Measurements from ENCODE around the gene NLRC5.

The NLRC5 gene

DNA sequence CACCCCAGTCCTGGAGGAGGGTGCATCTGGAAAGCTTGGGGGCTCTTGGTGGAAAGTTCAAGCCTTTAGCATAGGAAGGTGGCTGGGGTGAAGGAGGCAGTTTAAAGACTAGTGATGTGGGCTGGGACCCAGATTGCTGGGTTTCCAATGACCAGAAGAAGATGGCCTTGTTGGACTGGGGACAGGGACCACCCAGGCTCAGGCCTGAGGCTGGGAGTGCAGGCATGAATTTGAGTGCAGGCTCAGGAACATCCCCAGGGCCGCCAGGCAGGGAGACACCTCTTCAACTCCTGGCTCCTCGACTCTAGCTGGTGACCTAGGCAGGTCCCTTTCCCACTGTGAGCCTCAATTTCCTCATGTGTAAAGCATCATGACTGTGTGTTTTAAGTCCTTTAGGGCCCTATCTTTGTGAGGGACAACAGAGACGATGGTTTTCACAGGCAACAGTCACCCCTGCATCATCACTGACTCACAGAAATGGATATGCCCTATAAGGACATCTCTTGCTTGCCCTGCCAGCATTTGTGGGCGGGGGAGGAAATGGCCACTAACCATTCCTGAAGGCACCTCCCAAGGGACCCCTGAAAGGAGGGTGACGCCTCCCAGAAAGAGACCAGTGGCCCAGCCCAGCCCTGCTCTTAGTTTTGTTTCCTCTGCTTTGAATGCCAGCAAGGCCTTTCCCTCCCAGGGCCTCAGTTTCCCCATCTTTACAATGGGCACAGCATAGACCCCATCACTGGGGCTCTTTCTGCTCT, 11.1 kb downstream of the NLRC5 start:
- peak; percentile 82 for ATAC-seq

DNA sequence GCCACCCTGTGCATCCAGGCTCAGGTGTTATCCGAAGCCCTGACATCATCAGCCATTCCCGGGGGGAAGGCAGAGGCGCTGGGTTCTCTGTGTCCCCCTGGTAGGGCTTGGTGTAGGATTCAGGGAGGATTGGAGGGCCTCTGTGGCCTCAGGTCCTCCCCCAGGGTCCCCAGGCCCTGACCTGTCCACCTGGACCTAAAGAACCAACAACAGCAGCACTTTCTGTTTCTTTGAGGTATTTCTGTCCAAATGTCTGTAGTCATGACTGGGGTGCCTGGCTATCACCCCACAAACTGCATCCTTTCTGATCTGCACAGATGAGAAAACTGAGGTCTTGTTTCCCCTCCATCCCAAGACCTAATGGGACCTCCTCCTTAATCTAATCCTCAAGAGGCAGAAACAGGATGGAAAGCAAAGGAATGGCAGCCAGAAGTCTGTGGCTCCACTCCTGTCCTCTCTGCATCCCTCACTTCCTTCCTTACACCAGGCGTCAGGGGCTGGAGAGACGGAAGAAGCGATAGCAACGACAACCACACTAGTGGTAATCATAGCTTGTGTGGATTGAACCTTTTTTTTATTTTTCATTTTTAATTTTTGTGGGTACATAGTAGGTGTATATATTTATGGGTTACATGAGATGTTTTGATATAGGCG, 11.8 kb downstream of the NLRC5 start:
- ATAC-seq: no peak
- TF ChIP-seq TOX (CRISPR knock-in tag; IDR thresholded peaks at IDR 0.05; ENCODE audit: borderline replicate concordance) (no peak), SNAI2 (CRISPR knock-in tag; IDR thresholded peaks at IDR 0.05) (no peak), ZFP3 (CRISPR knock-in tag; IDR thresholded peaks at IDR 0.05) (no peak), ZC3H10 (CRISPR knock-in tag; IDR thresholded peaks at IDR 0.05) (no peak), ISL1 (CRISPR knock-in tag; IDR thresholded peaks at IDR 0.05) (no peak), ZNF565 (CRISPR knock-in tag; conservative IDR thresholded peaks at IDR 0.05; ENCODE audit: low read depth) (no peak), OSR1 (CRISPR knock-in tag; IDR thresholded peaks at IDR 0.05) (no peak), ZNF70 (CRISPR knock-in tag; IDR thresholded peaks at IDR 0.05) (no peak), TCF4 (CRISPR knock-in tag; IDR thresholded peaks at IDR 0.05; ENCODE audit: borderline replicate concordance) (no peak), BACH2 (CRISPR knock-in tag; IDR thresholded peaks at IDR 0.05; ENCODE audit: borderline replicate concordance) (no peak), GLIS3 (CRISPR knock-in tag; IDR thresholded peaks at IDR 0.05) (no peak), PPARA (CRISPR knock-in tag; IDR thresholded peaks at IDR 0.05; ENCODE audit: borderline replicate concordance) (no peak), ZFP30 (CRISPR knock-in tag; IDR thresholded peaks at IDR 0.05) (no peak), ARNTL (CRISPR knock-in tag; IDR thresholded peaks at IDR 0.05; ENCODE audit: borderline replicate concordance, low read depth) (no peak), RARB (CRISPR knock-in tag; IDR thresholded peaks at IDR 0.05) (no peak), CSDC2 (CRISPR knock-in tag; IDR thresholded peaks at IDR 0.05) (no peak)
- TF ChIP-seq, protein P1, sequence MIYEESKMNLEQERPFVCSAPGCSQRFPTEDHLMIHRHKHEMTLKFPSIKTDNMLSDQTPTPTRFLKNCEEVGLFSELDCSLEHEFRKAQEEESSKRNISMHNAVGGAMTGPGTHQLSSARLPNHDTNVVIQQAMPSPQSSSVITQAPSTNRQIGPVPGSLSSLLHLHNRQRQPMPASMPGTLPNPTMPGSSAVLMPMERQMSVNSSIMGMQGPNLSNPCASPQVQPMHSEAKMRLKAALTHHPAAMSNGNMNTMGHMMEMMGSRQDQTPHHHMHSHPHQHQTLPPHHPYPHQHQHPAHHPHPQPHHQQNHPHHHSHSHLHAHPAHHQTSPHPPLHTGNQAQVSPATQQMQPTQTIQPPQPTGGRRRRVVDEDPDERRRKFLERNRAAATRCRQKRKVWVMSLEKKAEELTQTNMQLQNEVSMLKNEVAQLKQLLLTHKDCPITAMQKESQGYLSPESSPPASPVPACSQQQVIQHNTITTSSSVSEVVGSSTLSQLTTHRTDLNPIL (CRISPR knock-in tag; IDR thresholded peaks at IDR 0.05; ENCODE audit: low read depth): no peak
- TF ChIP-seq, protein P2, sequence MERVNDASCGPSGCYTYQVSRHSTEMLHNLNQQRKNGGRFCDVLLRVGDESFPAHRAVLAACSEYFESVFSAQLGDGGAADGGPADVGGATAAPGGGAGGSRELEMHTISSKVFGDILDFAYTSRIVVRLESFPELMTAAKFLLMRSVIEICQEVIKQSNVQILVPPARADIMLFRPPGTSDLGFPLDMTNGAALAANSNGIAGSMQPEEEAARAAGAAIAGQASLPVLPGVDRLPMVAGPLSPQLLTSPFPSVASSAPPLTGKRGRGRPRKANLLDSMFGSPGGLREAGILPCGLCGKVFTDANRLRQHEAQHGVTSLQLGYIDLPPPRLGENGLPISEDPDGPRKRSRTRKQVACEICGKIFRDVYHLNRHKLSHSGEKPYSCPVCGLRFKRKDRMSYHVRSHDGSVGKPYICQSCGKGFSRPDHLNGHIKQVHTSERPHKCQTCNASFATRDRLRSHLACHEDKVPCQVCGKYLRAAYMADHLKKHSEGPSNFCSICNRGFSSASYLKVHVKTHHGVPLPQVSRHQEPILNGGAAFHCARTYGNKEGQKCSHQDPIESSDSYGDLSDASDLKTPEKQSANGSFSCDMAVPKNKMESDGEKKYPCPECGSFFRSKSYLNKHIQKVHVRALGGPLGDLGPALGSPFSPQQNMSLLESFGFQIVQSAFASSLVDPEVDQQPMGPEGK (CRISPR knock-in tag; IDR thresholded peaks at IDR 0.05; ENCODE audit: borderline replicate concordance): no peak
- TF ChIP-seq, protein P3, sequence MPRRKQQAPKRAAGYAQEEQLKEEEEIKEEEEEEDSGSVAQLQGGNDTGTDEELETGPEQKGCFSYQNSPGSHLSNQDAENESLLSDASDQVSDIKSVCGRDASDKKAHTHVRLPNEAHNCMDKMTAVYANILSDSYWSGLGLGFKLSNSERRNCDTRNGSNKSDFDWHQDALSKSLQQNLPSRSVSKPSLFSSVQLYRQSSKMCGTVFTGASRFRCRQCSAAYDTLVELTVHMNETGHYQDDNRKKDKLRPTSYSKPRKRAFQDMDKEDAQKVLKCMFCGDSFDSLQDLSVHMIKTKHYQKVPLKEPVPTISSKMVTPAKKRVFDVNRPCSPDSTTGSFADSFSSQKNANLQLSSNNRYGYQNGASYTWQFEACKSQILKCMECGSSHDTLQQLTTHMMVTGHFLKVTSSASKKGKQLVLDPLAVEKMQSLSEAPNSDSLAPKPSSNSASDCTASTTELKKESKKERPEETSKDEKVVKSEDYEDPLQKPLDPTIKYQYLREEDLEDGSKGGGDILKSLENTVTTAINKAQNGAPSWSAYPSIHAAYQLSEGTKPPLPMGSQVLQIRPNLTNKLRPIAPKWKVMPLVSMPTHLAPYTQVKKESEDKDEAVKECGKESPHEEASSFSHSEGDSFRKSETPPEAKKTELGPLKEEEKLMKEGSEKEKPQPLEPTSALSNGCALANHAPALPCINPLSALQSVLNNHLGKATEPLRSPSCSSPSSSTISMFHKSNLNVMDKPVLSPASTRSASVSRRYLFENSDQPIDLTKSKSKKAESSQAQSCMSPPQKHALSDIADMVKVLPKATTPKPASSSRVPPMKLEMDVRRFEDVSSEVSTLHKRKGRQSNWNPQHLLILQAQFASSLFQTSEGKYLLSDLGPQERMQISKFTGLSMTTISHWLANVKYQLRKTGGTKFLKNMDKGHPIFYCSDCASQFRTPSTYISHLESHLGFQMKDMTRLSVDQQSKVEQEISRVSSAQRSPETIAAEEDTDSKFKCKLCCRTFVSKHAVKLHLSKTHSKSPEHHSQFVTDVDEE (CRISPR knock-in tag; IDR thresholded peaks at IDR 0.05): no peak
- TF ChIP-seq, protein P4, sequence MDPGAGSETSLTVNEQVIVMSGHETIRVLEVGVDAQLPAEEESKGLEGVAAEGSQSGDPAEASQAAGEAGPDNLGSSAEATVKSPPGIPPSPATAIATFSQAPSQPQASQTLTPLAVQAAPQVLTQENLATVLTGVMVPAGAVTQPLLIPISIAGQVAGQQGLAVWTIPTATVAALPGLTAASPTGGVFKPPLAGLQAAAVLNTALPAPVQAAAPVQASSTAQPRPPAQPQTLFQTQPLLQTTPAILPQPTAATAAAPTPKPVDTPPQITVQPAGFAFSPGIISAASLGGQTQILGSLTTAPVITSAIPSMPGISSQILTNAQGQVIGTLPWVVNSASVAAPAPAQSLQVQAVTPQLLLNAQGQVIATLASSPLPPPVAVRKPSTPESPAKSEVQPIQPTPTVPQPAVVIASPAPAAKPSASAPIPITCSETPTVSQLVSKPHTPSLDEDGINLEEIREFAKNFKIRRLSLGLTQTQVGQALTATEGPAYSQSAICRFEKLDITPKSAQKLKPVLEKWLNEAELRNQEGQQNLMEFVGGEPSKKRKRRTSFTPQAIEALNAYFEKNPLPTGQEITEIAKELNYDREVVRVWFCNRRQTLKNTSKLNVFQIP (CRISPR knock-in tag; IDR thresholded peaks at IDR 0.05; ENCODE audit: borderline replicate concordance, low read depth): no peak

More for the DNA sequence above, 11.1 kb downstream of the NLRC5 start:
- no peak for TF ChIP-seq TCF4 (CRISPR knock-in tag; IDR thresholded peaks at IDR 0.05; ENCODE audit: borderline replicate concordance)
- TF ChIP-seq, protein P3 (CRISPR knock-in tag; IDR thresholded peaks at IDR 0.05): no peak
- no peak for TF ChIP-seq ZFP3 (CRISPR knock-in tag; IDR thresholded peaks at IDR 0.05)
- no peak for TF ChIP-seq TOX (CRISPR knock-in tag; IDR thresholded peaks at IDR 0.05; ENCODE audit: borderline replicate concordance)
- TF ChIP-seq RARB (CRISPR knock-in tag; IDR thresholded peaks at IDR 0.05): no peak
- no peak for TF ChIP-seq CSDC2 (CRISPR knock-in tag; IDR thresholded peaks at IDR 0.05)

Measured in SK-N-SH treated with all-trans-retinoic acid at 6 μM for 48 hours (cell line).